WTC11 (cell line): Measurements from ENCODE around the gene MADD. TPM values are rescaled to one million over a fixed set of nuclear protein-coding genes. Genes with fewer than 3 reads are reported as not detected.

Experiments used
- ATAC-seq: fragments of 200-7000 bp; cut with Tn5 transposase; 2 replicates; pipeline ENCODE4 v1.10.0; 2021; ENCODE audit warnings: mild to moderate bottlenecking, moderate library complexity
- CTCF ChIA-PET: fragments of 300-600 bp; sonication (Branson Sonifier 250); formaldehyde crosslinking; loops from one replicate; lab custom pipeline; 2021; ENCODE audit warnings: antibody characterized with exemption; lab: Charles Lee
- POLR2A ChIA-PET: fragments of 350-600 bp; sonication (Branson Sonifier 250); formaldehyde crosslinking; loops from one replicate; lab custom pipeline; 2021; ENCODE audit warnings: antibody characterized with exemption; lab: Charles Lee
- DNase-seq: peaks from one replicate; pipeline ENCODE4 v3.0.0; 2021; ENCODE audit warnings: low spot score
- H3K27ac Mint-ChIP-seq: 2 replicates; pipeline ENCODE4 v1.8.0; 2021; ENCODE audit warnings: mixed read lengths
- H3K27me3 Mint-ChIP-seq: 2 replicates; pipeline ENCODE4 v1.8.0; 2021; ENCODE audit warnings: low read depth, mild to moderate bottlenecking, moderate library complexity, mixed read lengths
- H3K36me3 Mint-ChIP-seq: 2 replicates; pipeline ENCODE4 v1.8.0; 2021; ENCODE audit warnings: mixed read lengths
- H3K4me1 Mint-ChIP-seq: 2 replicates; pipeline ENCODE4 v1.8.0; 2022; ENCODE audit warnings: mixed read lengths
- H3K4me3 Mint-ChIP-seq: 2 replicates; pipeline ENCODE4 v1.8.0; 2021; ENCODE audit warnings: mild to moderate bottlenecking, moderate library complexity, mixed read lengths
- H3K9me3 Mint-ChIP-seq: 2 replicates; pipeline ENCODE4 v1.8.0; 2021; ENCODE audit warnings: mixed read lengths
- AFF4 ChIP-seq: sonication (generic); formaldehyde crosslinking; IDR thresholded peaks from 2 replicates; pipeline ENCODE4 v1.8.1; 2023; ENCODE audit warnings: mild to moderate bottlenecking, missing genetic modification reagents, borderline replicate concordance
- ATF1 ChIP-seq: sonication (generic); formaldehyde crosslinking; IDR thresholded peaks from 2 replicates; pipeline ENCODE4 v1.8.1; 2023; ENCODE audit warnings: mild to moderate bottlenecking, moderate library complexity, missing genetic modification reagents
- CREB1 ChIP-seq: sonication (generic); formaldehyde crosslinking; IDR thresholded peaks from 2 replicates; pipeline ENCODE4 v1.8.0; 2023; ENCODE audit warnings: mild to moderate bottlenecking, missing genetic modification reagents
- CREM ChIP-seq: sonication (generic); formaldehyde crosslinking; IDR thresholded peaks from 2 replicates; pipeline ENCODE4 v1.8.1; 2022; ENCODE audit warnings: mild to moderate bottlenecking, missing genetic modification reagents, moderate library complexity
- CTCF ChIP-seq: fragments of 200-600 bp; IDR thresholded peaks from 2 replicates; pipeline ENCODE4 v1.8.0; 2022; ENCODE audit warnings: antibody characterized with exemption
- E2F4 ChIP-seq: sonication (generic); formaldehyde crosslinking; IDR thresholded peaks from 2 replicates; pipeline ENCODE4 v1.8.1; 2022; ENCODE audit warnings: low read depth, mild to moderate bottlenecking, moderate library complexity, missing genetic modification reagents, borderline replicate concordance
- NFE2L1 ChIP-seq: sonication (generic); formaldehyde crosslinking; IDR thresholded peaks from 2 replicates; pipeline ENCODE4 v1.8.1; 2023; ENCODE audit warnings: missing genetic modification reagents
- NFYB ChIP-seq: sonication (generic); formaldehyde crosslinking; conservative IDR thresholded peaks from 2 replicates; pipeline ENCODE4 v1.8.0; 2022; ENCODE audit warnings: low read depth, missing genetic modification reagents
- OVOL2 ChIP-seq: fragments of 250-450 bp; sonication (Bioruptor Pico); IDR thresholded peaks from 2 replicates; pipeline ENCODE4 v1.9.0; 2021; ENCODE audit warnings: mild to moderate bottlenecking, borderline replicate concordance
- SOX15 ChIP-seq: fragments of 250-450 bp; sonication (Bioruptor Pico); IDR thresholded peaks from 2 replicates; pipeline ENCODE4 v1.9.0; 2021; ENCODE audit warnings: mild to moderate bottlenecking
- ZBTB21 ChIP-seq: sonication (generic); formaldehyde crosslinking; IDR thresholded peaks from 2 replicates; pipeline ENCODE4 v1.8.1; 2023; ENCODE audit warnings: mild to moderate bottlenecking, missing genetic modification reagents, borderline replicate concordance
- ZNF219 ChIP-seq: sonication (generic); formaldehyde crosslinking; IDR thresholded peaks from 2 replicates; pipeline ENCODE4 v1.8.0; 2023; ENCODE audit warnings: missing genetic modification reagents, mild to moderate bottlenecking, borderline replicate concordance
- ZNF263 ChIP-seq: sonication (generic); formaldehyde crosslinking; IDR thresholded peaks from 2 replicates; pipeline ENCODE4 v1.8.1; 2022; ENCODE audit warnings: low read depth, mild to moderate bottlenecking, moderate library complexity, missing genetic modification reagents
- ZSCAN18 ChIP-seq: fragments of 250-450 bp; sonication (Bioruptor Pico); IDR thresholded peaks from 2 replicates; pipeline ENCODE4 v2.1.2; 2022; ENCODE audit warnings: mild to moderate bottlenecking, moderate library complexity
- total RNA-seq: library from RNA; stranded (reverse); gene quantifications from 3 replicates; pipeline ENCODE4 v1.2.3, GENCODE V29; 2021
- TF ChIP-seq, protein P1 (sequence below): sonication (generic); formaldehyde crosslinking; IDR thresholded peaks from 2 replicates; pipeline ENCODE4 v1.8.0; 2022; ENCODE audit warnings: mild to moderate bottlenecking, missing genetic modification reagents
- TF ChIP-seq, protein P2 (sequence below): sonication (generic); formaldehyde crosslinking; IDR thresholded peaks from 2 replicates; pipeline ENCODE4 v1.8.0; 2022; ENCODE audit warnings: mild to moderate bottlenecking, missing genetic modification reagents
- TF ChIP-seq, protein P3 (sequence below): sonication (generic); formaldehyde crosslinking; IDR thresholded peaks from 2 replicates; pipeline ENCODE4 v1.8.1; 2023; ENCODE audit warnings: mild to moderate bottlenecking, missing genetic modification reagents
- TF ChIP-seq, protein P4 (sequence below): sonication (generic); formaldehyde crosslinking; IDR thresholded peaks from 2 replicates; pipeline ENCODE4 v1.8.1; 2022; ENCODE audit warnings: mild to moderate bottlenecking, missing genetic modification reagents, moderate library complexity, borderline replicate concordance

The MADD gene
- total RNA-seq, 1 experiment from 2014 or later = 47.5 TPM

DNA sequence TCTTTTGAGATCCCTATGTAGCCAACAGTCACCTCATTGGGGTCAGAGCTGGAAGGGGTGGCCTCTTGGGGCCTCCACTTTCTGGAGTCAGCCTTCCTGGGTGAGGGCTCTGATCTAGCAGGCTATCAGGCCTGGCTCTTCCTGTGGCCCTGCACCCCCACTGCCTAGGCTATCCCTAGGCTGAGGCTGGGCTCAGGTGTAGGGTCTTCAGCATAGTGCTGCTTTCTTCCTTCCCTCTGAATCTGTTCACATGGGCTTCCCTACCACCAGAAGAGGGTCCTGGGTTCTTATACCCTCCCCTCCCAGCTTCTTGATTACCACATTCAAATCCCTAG is 108.9 kb downstream of the MADD start (continued):
- TF ChIP-seq ZNF219 (CRISPR knock-in tag) (no peak), CTCF (no peak), AFF4 (CRISPR knock-in tag) (no peak), SOX15 (no peak), ZSCAN18 (no peak), NFE2L1 (no peak)
- TF ChIP-seq, protein P1, sequence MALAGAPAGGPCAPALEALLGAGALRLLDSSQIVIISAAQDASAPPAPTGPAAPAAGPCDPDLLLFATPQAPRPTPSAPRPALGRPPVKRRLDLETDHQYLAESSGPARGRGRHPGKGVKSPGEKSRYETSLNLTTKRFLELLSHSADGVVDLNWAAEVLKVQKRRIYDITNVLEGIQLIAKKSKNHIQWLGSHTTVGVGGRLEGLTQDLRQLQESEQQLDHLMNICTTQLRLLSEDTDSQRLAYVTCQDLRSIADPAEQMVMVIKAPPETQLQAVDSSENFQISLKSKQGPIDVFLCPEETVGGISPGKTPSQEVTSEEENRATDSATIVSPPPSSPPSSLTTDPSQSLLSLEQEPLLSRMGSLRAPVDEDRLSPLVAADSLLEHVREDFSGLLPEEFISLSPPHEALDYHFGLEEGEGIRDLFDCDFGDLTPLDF = no peak
- TF ChIP-seq, protein P2, sequence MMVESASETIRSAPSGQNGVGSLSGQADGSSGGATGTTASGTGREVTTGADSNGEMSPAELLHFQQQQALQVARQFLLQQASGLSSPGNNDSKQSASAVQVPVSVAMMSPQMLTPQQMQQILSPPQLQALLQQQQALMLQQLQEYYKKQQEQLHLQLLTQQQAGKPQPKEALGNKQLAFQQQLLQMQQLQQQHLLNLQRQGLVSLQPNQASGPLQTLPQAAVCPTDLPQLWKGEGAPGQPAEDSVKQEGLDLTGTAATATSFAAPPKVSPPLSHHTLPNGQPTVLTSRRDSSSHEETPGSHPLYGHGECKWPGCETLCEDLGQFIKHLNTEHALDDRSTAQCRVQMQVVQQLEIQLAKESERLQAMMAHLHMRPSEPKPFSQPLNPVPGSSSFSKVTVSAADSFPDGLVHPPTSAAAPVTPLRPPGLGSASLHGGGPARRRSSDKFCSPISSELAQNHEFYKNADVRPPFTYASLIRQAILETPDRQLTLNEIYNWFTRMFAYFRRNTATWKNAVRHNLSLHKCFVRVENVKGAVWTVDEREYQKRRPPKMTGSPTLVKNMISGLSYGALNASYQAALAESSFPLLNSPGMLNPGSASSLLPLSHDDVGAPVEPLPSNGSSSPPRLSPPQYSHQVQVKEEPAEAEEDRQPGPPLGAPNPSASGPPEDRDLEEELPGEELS (CRISPR knock-in tag) = no peak

GRCh38 chr11:47379317-47379716 is 109.4 kb downstream of the MADD start:
- no peak overlapping the region for H3K27ac Mint-ChIP-seq
- H3K27me3 Mint-ChIP-seq = no peaks in the 10 kb centered on the region; the same call in 1 of the 2 replicates
- H3K4me1 Mint-ChIP-seq = peaks cover 2% of the 10 kb centered on the region; the same call in 1 of the 2 replicates
- H3K36me3 Mint-ChIP-seq = no peaks in the 10 kb centered on the region
- H3K4me3 Mint-ChIP-seq = no peak overlapping the region
- ATAC-seq (no peak), DNase-seq (no peak)
- POLR2A ChIA-PET = no interaction called here
- CTCF ChIA-PET = interaction anchor here (0.8 to 0.9 kb wide), 2 partner anchors 25 to 75 kb away, joined by 3 to 6 read pairs; no protein-coding TSS in a partner anchor
- H3K9me3 Mint-ChIP-seq = no peaks in the 10 kb centered on the region
- TF ChIP-seq OVOL2 (CRISPR knock-in tag) = no peak
- TF ChIP-seq, protein P1 = no peak
- no peak for TF ChIP-seq NFYB (CRISPR knock-in tag)
- no peak for TF ChIP-seq CREM (CRISPR knock-in tag)
- TF ChIP-seq E2F4 (CRISPR knock-in tag) = no peak
- TF ChIP-seq, protein P3, sequence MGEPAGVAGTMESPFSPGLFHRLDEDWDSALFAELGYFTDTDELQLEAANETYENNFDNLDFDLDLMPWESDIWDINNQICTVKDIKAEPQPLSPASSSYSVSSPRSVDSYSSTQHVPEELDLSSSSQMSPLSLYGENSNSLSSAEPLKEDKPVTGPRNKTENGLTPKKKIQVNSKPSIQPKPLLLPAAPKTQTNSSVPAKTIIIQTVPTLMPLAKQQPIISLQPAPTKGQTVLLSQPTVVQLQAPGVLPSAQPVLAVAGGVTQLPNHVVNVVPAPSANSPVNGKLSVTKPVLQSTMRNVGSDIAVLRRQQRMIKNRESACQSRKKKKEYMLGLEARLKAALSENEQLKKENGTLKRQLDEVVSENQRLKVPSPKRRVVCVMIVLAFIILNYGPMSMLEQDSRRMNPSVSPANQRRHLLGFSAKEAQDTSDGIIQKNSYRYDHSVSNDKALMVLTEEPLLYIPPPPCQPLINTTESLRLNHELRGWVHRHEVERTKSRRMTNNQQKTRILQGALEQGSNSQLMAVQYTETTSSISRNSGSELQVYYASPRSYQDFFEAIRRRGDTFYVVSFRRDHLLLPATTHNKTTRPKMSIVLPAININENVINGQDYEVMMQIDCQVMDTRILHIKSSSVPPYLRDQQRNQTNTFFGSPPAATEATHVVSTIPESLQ = no peak
- TF ChIP-seq ZNF263 (CRISPR knock-in tag) = no peak
- TF ChIP-seq, protein P4, sequence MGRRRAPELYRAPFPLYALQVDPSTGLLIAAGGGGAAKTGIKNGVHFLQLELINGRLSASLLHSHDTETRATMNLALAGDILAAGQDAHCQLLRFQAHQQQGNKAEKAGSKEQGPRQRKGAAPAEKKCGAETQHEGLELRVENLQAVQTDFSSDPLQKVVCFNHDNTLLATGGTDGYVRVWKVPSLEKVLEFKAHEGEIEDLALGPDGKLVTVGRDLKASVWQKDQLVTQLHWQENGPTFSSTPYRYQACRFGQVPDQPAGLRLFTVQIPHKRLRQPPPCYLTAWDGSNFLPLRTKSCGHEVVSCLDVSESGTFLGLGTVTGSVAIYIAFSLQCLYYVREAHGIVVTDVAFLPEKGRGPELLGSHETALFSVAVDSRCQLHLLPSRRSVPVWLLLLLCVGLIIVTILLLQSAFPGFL (CRISPR knock-in tag) = no peak
- TF ChIP-seq ATF1 (CRISPR knock-in tag) = no peak
- TF ChIP-seq ZBTB21 = no peak
- TF ChIP-seq CREB1 (CRISPR knock-in tag) = no peak
